Neuronal stem cell (in vitro differentiated cells): ENCODE measurements around the gene NUP153.

Experiments used
- DNase-seq: peaks from one replicate; pipeline ENCODE4 v3.0.0-alpha.2; 2013; ENCODE audit warnings: low spot score
- H2AFZ ChIP-seq: one replicate; pipeline ENCODE4 v1.6.1; 2013; ENCODE audit warnings: mild to moderate bottlenecking, low read length, inconsistent platforms
- H2AK5ac ChIP-seq: 2 replicates; pipeline ENCODE4 v1.6.1; 2013; ENCODE audit warnings: low read depth, mild to moderate bottlenecking, inconsistent platforms, low read length, moderate library complexity, mixed read lengths
- H2BK120ac ChIP-seq: 2 replicates; pipeline ENCODE4 v1.6.1; 2013; ENCODE audit warnings: low read depth, mild to moderate bottlenecking, inconsistent platforms, low read length, moderate library complexity, mixed read lengths
- H2BK12ac ChIP-seq: one replicate; pipeline ENCODE4 v1.6.1; 2013; ENCODE audit warnings: low read length, inconsistent platforms
- H2BK15ac ChIP-seq: 2 replicates; pipeline ENCODE4 v1.6.1; 2013; ENCODE audit warnings: mild to moderate bottlenecking, low read length, inconsistent platforms, mixed read lengths
- H2BK5ac ChIP-seq: one replicate; pipeline ENCODE4 v1.6.1; 2013; ENCODE audit warnings: inconsistent platforms, mild to moderate bottlenecking, low read length, moderate library complexity
- H3K14ac ChIP-seq: one replicate; pipeline ENCODE4 v1.6.1; 2013; ENCODE audit warnings: low read length, inconsistent platforms
- H3K18ac ChIP-seq: 2 replicates; pipeline ENCODE4 v1.6.1; 2013; ENCODE audit warnings: low read length, inconsistent platforms
- H3K23ac ChIP-seq: 2 replicates; pipeline ENCODE4 v1.6.1; 2013; ENCODE audit warnings: low read depth, mild to moderate bottlenecking, mixed read lengths, low read length, inconsistent platforms; ENCODE audit not compliant: poor library complexity
- H3K27ac ChIP-seq: replicated peaks from 3 replicates; pipeline ENCODE4 v1.5.1; 2013; ENCODE audit warnings: low read length, inconsistent platforms
- H3K27me3 ChIP-seq, 3 experiments: 2 replicates each; pipeline ENCODE4 v1.6.1; 2013; ENCODE audit warnings: low read length in 3 of 3, mild to moderate bottlenecking in 2 of 3, inconsistent platforms in 1 of 3, low read depth in 1 of 3, mixed read lengths in 1 of 3, moderate library complexity in 1 of 3; ENCODE audit not compliant: control insufficient read depth in 3 of 3, insufficient read depth in 3 of 3
- H3K36me3 ChIP-seq, 2 donors: replicated peaks in 1 of 2; 2 replicates each; pipeline ENCODE4 v1.6.1; 2013; ENCODE audit warnings: low read length in 2 of 2; ENCODE audit not compliant: control insufficient read depth in 2 of 2, insufficient read depth in 2 of 2
- H3K4ac ChIP-seq: 2 replicates; pipeline ENCODE4 v1.6.1; 2013; ENCODE audit warnings: inconsistent platforms, mild to moderate bottlenecking, low read length, moderate library complexity
- H3K4me1 ChIP-seq, 2 donors: 1 replicate in 1 of 2; 2 replicates in 1 of 2; pipeline ENCODE4 v1.6.1; 2013; ENCODE audit warnings: low read length in 2 of 2, low read depth in 1 of 2; ENCODE audit not compliant: control insufficient read depth in 2 of 2, insufficient read depth in 1 of 2
- H3K4me2 ChIP-seq: one replicate; pipeline ENCODE4 v1.6.1; 2013; ENCODE audit warnings: mild to moderate bottlenecking, low read length, inconsistent platforms; ENCODE audit not compliant: insufficient read depth, poor library complexity, severe bottlenecking
- H3K4me3 ChIP-seq, 2 donors: 2 replicates each; pipeline ENCODE4 v1.5.1; 2013; ENCODE audit warnings: low read length in 2 of 2, mild to moderate bottlenecking in 2 of 2, inconsistent platforms in 1 of 2, moderate library complexity in 1 of 2
- H3K79me1 ChIP-seq: one replicate; pipeline ENCODE4 v1.6.1; 2013; ENCODE audit warnings: low read depth, mild to moderate bottlenecking, inconsistent platforms, low read length, moderate library complexity
- H3K9ac ChIP-seq: one replicate; pipeline ENCODE4 v1.6.1; 2013; ENCODE audit warnings: mild to moderate bottlenecking, low read depth, low read length, inconsistent platforms; ENCODE audit not compliant: poor library complexity
- H3K9me3 ChIP-seq, 2 donors: replicated peaks in 1 of 2; 2 replicates each; pipeline versions ENCODE3 to v1.6.1; 2013; ENCODE audit warnings: low read length in 2 of 2, mild to moderate bottlenecking in 2 of 2, inconsistent platforms in 1 of 2, low read depth in 1 of 2, mixed read lengths in 1 of 2, moderate library complexity in 1 of 2; ENCODE audit not compliant: control insufficient read depth in 2 of 2, insufficient read depth in 1 of 2
- H4K8ac ChIP-seq: one replicate; pipeline ENCODE4 v1.6.1; 2013; ENCODE audit warnings: low read depth, mild to moderate bottlenecking, inconsistent platforms, low read length, moderate library complexity
- H4K91ac ChIP-seq: one replicate; pipeline ENCODE4 v1.6.1; 2013; ENCODE audit warnings: low read length, low read depth, mild to moderate bottlenecking, inconsistent platforms; ENCODE audit not compliant: poor library complexity
- WGBS, 2 donors: extraction: QIAGEN DNeasy Blood & Tissue Kit; methylation state at CpG; one replicate each; pipeline ENCODE4 v1.1.7; 2013; ENCODE audit warnings: missing lambda C conversion rate in 2 of 2, mixed read lengths in 1 of 2; ENCODE audit not compliant: insufficient read length in 2 of 2, insufficient replicate concordance in 1 of 2; ENCODE audit errors: extremely low coverage in 2 of 2; 5-methylcytosine and 5-hydroxymethylcytosine counted together

Gene NUP153

GRCh38 chr6:17700421-17701416, 6.0 kb downstream of the NUP153 start:
- Histone ChIP-seq H3K4ac (no peak overlapping the region), H3K14ac (no peak overlapping the region), H4K8ac (no peak overlapping the region), H3K9ac (no peak overlapping the region), H3K4me2 (no peak overlapping the region), H2BK15ac (no peak overlapping the region), H3K9me3 (peaks cover 0 to 8% of the 10 kb centered on the region in 2 donors), H2AFZ (no peak overlapping the region), H3K27ac (no peak overlapping the region), H2BK120ac (no peak overlapping the region), H3K18ac (no peak overlapping the region), H3K4me3 (no peak overlapping the region), H3K79me1 (peaks cover 2% of the 10 kb centered on the region), H2BK12ac (no peak overlapping the region), H4K91ac (no peak overlapping the region), H3K36me3 (peaks cover 0 to 32% of the 10 kb centered on the region in 2 donors), H3K4me1 (no peaks in the 10 kb centered on the region), H3K23ac (no peak overlapping the region), H2BK5ac (no peak overlapping the region), H3K27me3 (no peaks in the 10 kb centered on the region), H2AK5ac (no peak overlapping the region)
- DNase-seq, result no peak
- WGBS, 2 donors, result no CpG with 5 or more reads among the region's 14 CpGs

- WGBS, 2 donors, result no CpG with 5 or more reads among the region's 4 CpGs
- no peak overlapping the region for H2AFZ ChIP-seq
- no peak overlapping the region for H4K8ac ChIP-seq
These were observed 14.7 kb downstream of the NUP153 start for GRCh38 chr6:17691925-17692538.

GRCh38 chr6:17688481-17688880, 18.2 kb downstream of the NUP153 start:
- no CpG with 5 or more reads among the region's 2 CpGs for WGBS, 2 donors
- peaks cover 2% of the 10 kb centered on the region for H3K79me1 ChIP-seq
- no peak overlapping the region for H2AK5ac ChIP-seq
- H3K27ac ChIP-seq, result no peak overlapping the region
- H3K23ac ChIP-seq, result no peak overlapping the region
- no peak overlapping the region for H2AFZ ChIP-seq
- H3K4me1 ChIP-seq, result no peaks in the 10 kb centered on the region
- H3K36me3 ChIP-seq, result peaks cover 4 to 80% of the 10 kb centered on the region in 2 donors
- no peak overlapping the region for H3K4me2 ChIP-seq
- H3K14ac ChIP-seq, result no peak overlapping the region
- no peak overlapping the region for H4K8ac ChIP-seq
- H2BK120ac ChIP-seq, result no peak overlapping the region
- no peak overlapping the region for H2BK5ac ChIP-seq
- no peak overlapping the region for H2BK12ac ChIP-seq
- no peak overlapping the region for H3K9ac ChIP-seq
- no peak overlapping the region for H4K91ac ChIP-seq
- DNase-seq, result no peak
- no peak overlapping the region for H2BK15ac ChIP-seq
- no peak overlapping the region for H3K4ac ChIP-seq
- no peak overlapping the region for H3K18ac ChIP-seq
- no peak overlapping the region for H3K4me3 ChIP-seq
- no peaks in the 10 kb centered on the region for H3K27me3 ChIP-seq
- peaks cover 0 to 7% of the 10 kb centered on the region in 2 donors for H3K9me3 ChIP-seq

More at GRCh38 chr6:17691925-17692538, 14.7 kb downstream of the NUP153 start:
- H3K9me3 ChIP-seq, result peaks cover 0 to 6% of the 10 kb centered on the region in 2 donors
- no peak overlapping the region for H2BK12ac ChIP-seq
- no peak overlapping the region for H2BK15ac ChIP-seq
- no peak overlapping the region for H3K23ac ChIP-seq
- no peak overlapping the region for H2BK5ac ChIP-seq
- H3K4me1 ChIP-seq, result no peaks in the 10 kb centered on the region
- peaks cover 0 to 54% of the 10 kb centered on the region in 2 donors for H3K36me3 ChIP-seq
- no peak overlapping the region for H3K4ac ChIP-seq
- H3K9ac ChIP-seq, result no peak overlapping the region
- no peak overlapping the region for H4K91ac ChIP-seq
- H2BK120ac ChIP-seq, result no peak overlapping the region
- no peak overlapping the region for H3K4me3 ChIP-seq
- no peak overlapping the region for H3K4me2 ChIP-seq
- no peaks in the 10 kb centered on the region for H3K27me3 ChIP-seq
- no peak overlapping the region for H3K18ac ChIP-seq
- H3K79me1 ChIP-seq, result peaks cover 2% of the 10 kb centered on the region
- H3K14ac ChIP-seq, result no peak overlapping the region
- DNase-seq, result no peak
- no peak overlapping the region for H3K27ac ChIP-seq
- no peak overlapping the region for H2AK5ac ChIP-seq

GRCh38 chr6:17687136-17687535, 19.6 kb downstream of the NUP153 start:
- Histone ChIP-seq H3K27me3 (no peaks in the 10 kb centered on the region), H3K9me3 (peaks cover 0 to 4% of the 10 kb centered on the region in 2 donors), H3K23ac (no peak overlapping the region), H2AK5ac (no peak overlapping the region), H3K4ac (no peak overlapping the region), H3K4me3 (no peak overlapping the region), H2BK12ac (no peak overlapping the region), H3K9ac (no peak overlapping the region), H4K8ac (no peak overlapping the region), H3K18ac (no peak overlapping the region), H2BK15ac (no peak overlapping the region), H3K4me2 (no peak overlapping the region), H3K27ac (no peak overlapping the region), H3K79me1 (peaks cover 2% of the 10 kb centered on the region), H3K36me3 (peaks cover 4 to 87% of the 10 kb centered on the region in 2 donors), H4K91ac (no peak overlapping the region), H3K4me1 (no peaks in the 10 kb centered on the region), H2AFZ (no peak overlapping the region), H2BK5ac (no peak overlapping the region), H3K14ac (no peak overlapping the region), H2BK120ac (no peak overlapping the region)
- DNase-seq, result no peak
- no CpG with 5 or more reads among the region's 1 CpG for WGBS, 2 donors
